ENCODE results near the gene HOXA10. TPM values are rescaled to one million over a fixed set of nuclear protein-coding genes. Genes with fewer than 3 reads are reported as not detected.

HOXA10 gene
- total RNA-seq, 1 experiment from 2014 or later, result 9.5 TPM

DNA sequence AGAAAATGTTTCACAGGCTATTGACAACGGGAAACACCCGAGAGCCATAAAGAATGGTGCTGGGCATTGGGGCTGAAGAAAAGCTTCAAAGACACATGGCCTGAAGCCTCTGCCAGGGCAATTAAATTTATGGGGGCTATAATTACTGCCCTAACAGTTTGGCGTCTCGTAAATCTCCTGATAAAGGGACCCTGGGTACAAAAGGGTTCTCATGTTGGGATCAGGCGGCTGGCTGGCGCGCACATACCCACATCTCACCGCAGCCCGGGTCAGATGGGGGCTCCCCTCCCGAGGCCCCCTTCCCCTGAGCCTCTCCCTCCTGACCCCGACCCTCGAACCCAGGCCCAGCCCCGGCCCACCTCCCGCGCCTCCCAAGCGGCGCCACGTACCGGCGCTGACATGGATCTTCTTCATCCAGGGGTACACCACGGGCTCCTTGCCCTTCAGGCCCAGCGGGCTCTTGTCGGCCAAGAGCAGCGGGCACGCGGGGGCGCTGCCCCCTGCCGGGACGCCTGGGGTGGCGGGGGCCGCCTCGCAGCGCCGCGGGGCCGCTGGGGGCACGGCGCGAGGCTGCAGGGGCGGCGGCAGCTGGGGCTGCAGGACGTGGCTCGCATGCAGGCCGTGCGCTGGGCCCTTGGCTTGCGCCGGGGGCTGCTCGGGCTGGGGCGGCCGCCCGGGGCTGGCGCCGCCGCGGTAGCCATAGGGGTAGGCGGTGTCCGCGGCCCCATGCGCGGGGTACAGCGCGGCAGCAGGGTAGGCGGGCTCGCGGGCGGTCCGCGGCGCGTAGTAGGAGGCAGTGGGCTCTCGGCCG, 44.2 kb downstream of the HOXA10 start:
- Mint-ChIP-seq H3K36me3 (ENCODE audit: insufficient read depth, unreplicated experiment) (peaks cover 2% of the 10 kb centered on the region), H3K4me3 (ENCODE audit: unreplicated experiment) (peak overlapping the region; percentile 76), H3K9me3 (ENCODE audit: unreplicated experiment) (no peaks in the 10 kb centered on the region), H3K27me3 (ENCODE audit: insufficient read depth, unreplicated experiment) (no peaks in the 10 kb centered on the region), H3K27ac (ENCODE audit: unreplicated experiment) (peak overlapping the region; percentile 57), H3K4me1 (ENCODE audit: low read depth, unreplicated experiment) (peaks cover 36% of the 10 kb centered on the region)
- peak overlapping the region; percentile 53 for H3K4me3 ChIP-seq (ENCODE audit: low read depth, low read length)
- no peaks in the 10 kb centered on the region for H3K9me3 ChIP-seq
- intact Hi-C loops (cut with micrococcal nuclease; ENCODE audit: unreplicated experiment), result loop anchor here (1.0 to 2.0 kb wide), 2 partner anchors 8 to 15 kb away; no protein-coding TSS in a partner anchor
- DNase-seq, result peak in 1 of 2 experiments; percentile 77
- CTCF ChIA-PET, result interaction anchor here (0.6 to 1.2 kb wide), 2 partner anchors 27 to 33 kb away, joined by 3 read pairs; partner anchors contain the start of gene HOXA7
- no peaks in the 10 kb centered on the region for H3K36me3 ChIP-seq (ENCODE audit: control insufficient read depth, insufficient read depth, low read length)
- no peaks in the 10 kb centered on the region for H3K27me3 ChIP-seq (replicated peaks; ENCODE audit: control insufficient read depth, insufficient read depth, low read length)
- POLR2A ChIA-PET, result interaction anchor here (0.6 to 2.2 kb wide), 6 partner anchors 8 to 279 kb away, joined by 3 to 19 read pairs (median 6); no protein-coding TSS in a partner anchor
- H3K4me1 ChIP-seq, result peaks cover 32% of the 10 kb centered on the region
- BruUV-seq (replicated peaks), result no TSS peak
- TF ChIP-seq, protein P1, sequence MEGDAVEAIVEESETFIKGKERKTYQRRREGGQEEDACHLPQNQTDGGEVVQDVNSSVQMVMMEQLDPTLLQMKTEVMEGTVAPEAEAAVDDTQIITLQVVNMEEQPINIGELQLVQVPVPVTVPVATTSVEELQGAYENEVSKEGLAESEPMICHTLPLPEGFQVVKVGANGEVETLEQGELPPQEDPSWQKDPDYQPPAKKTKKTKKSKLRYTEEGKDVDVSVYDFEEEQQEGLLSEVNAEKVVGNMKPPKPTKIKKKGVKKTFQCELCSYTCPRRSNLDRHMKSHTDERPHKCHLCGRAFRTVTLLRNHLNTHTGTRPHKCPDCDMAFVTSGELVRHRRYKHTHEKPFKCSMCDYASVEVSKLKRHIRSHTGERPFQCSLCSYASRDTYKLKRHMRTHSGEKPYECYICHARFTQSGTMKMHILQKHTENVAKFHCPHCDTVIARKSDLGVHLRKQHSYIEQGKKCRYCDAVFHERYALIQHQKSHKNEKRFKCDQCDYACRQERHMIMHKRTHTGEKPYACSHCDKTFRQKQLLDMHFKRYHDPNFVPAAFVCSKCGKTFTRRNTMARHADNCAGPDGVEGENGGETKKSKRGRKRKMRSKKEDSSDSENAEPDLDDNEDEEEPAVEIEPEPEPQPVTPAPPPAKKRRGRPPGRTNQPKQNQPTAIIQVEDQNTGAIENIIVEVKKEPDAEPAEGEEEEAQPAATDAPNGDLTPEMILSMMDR (IDR thresholded peaks at IDR 0.05; ENCODE audit: insufficient read depth in 1 of 2, low read depth in 1 of 2, low read length in 1 of 2, severe bottlenecking in 1 of 2, unreplicated experiment in 1 of 2), result peak in 1 of 2 experiments; percentile 41

GRCh38 chr7:27128776-27129728, 45.1 kb downstream of the HOXA10 start:
- Histone ChIP-seq H3K9me3 (no peaks in the 10 kb centered on the region), H3K4me1 (peaks cover 37% of the 10 kb centered on the region), H3K27me3 (replicated peaks; ENCODE audit: control insufficient read depth, insufficient read depth, low read length) (no peaks in the 10 kb centered on the region), H3K36me3 (ENCODE audit: control insufficient read depth, insufficient read depth, low read length) (no peaks in the 10 kb centered on the region), H3K4me3 (ENCODE audit: low read depth, low read length) (peak overlapping the region; percentile 53)
- DNase-seq, result peak in 1 of 2 experiments; percentile 19
- no peak overlapping the region for H3K27ac Mint-ChIP-seq (ENCODE audit: unreplicated experiment)
- H3K9me3 Mint-ChIP-seq (ENCODE audit: unreplicated experiment), result no peaks in the 10 kb centered on the region
- ChIA-PET POLR2A (no interaction called here), CTCF (interaction anchor here (0.6 kb wide), 1 partner anchor 32 kb away, joined by 3 read pairs; no protein-coding TSS in a partner anchor)
- TF ChIP-seq, protein P1 (IDR thresholded peaks at IDR 0.05; ENCODE audit: insufficient read depth in 1 of 2, low read depth in 1 of 2, low read length in 1 of 2, severe bottlenecking in 1 of 2, unreplicated experiment in 1 of 2), result no peak
- peaks cover 37% of the 10 kb centered on the region for H3K4me1 Mint-ChIP-seq (ENCODE audit: low read depth, unreplicated experiment)
- BruUV-seq (replicated peaks), result TSS peak; percentile 70
- H3K27me3 Mint-ChIP-seq (ENCODE audit: insufficient read depth, unreplicated experiment), result no peaks in the 10 kb centered on the region
- intact Hi-C loops (cut with micrococcal nuclease; ENCODE audit: unreplicated experiment), result no loop called here
- peaks cover 11% of the 10 kb centered on the region for H3K36me3 Mint-ChIP-seq (ENCODE audit: insufficient read depth, unreplicated experiment)
- peak overlapping the region; percentile 76 for H3K4me3 Mint-ChIP-seq (ENCODE audit: unreplicated experiment)

DNA sequence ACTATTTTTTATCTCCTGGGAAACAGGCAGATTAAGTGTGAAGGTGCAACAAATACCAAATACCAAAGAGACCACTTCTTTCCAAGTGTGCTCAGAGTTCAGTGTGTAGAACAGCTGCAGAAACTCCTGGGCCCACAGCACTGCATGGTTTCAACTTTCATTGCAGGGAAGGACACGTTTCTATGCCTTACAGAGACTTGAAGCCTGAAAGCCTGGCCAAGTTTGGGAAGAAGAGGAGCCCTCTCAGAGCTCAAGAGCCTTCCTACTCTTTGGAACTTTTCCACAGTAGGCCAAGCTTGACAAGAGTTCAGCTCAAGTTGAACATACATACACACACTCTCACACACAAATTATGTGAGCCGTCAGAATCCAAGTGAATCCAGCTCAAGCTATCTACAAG, 46.1 kb downstream of the HOXA10 start:
- BruUV-seq (replicated peaks), result no TSS peak
- Mint-ChIP-seq H3K27ac (ENCODE audit: unreplicated experiment) (no peak overlapping the region), H3K4me1 (ENCODE audit: low read depth, unreplicated experiment) (peaks cover 32% of the 10 kb centered on the region), H3K4me3 (ENCODE audit: unreplicated experiment) (no peak overlapping the region), H3K27me3 (ENCODE audit: insufficient read depth, unreplicated experiment) (no peaks in the 10 kb centered on the region), H3K9me3 (ENCODE audit: unreplicated experiment) (no peaks in the 10 kb centered on the region), H3K36me3 (ENCODE audit: insufficient read depth, unreplicated experiment) (peaks cover 16% of the 10 kb centered on the region)
- intact Hi-C loops (cut with micrococcal nuclease; ENCODE audit: unreplicated experiment), result no loop called here
- no peaks in the 10 kb centered on the region for H3K36me3 ChIP-seq (ENCODE audit: control insufficient read depth, insufficient read depth, low read length)
- ChIA-PET POLR2A (no interaction called here), CTCF (no interaction called here)
- DNase-seq, result peak in 1 of 2 experiments; percentile 5
- H3K9me3 ChIP-seq, result no peaks in the 10 kb centered on the region
- H3K4me1 ChIP-seq, result peaks cover 38% of the 10 kb centered on the region
- H3K4me3 ChIP-seq (ENCODE audit: low read depth, low read length), result no peak overlapping the region
- TF ChIP-seq, protein P1 (IDR thresholded peaks at IDR 0.05; ENCODE audit: insufficient read depth in 1 of 2, low read depth in 1 of 2, low read length in 1 of 2, severe bottlenecking in 1 of 2, unreplicated experiment in 1 of 2), result no peak
- no peaks in the 10 kb centered on the region for H3K27me3 ChIP-seq (replicated peaks; ENCODE audit: control insufficient read depth, insufficient read depth, low read length)

Data from Caco-2 (cell line).